SIG-M5 treated with dmso at 0.1 percent for 504 hours (cell line): Measurements from ENCODE around the gene ZNF134.

Experiments
- DNase-seq: peaks from one replicate; lab custom pipeline; 2025; ENCODE audit not compliant: unreplicated experiment; lab: John Stamatoyannopoulos, UW

ZNF134 gene

GRCh38 chr19:57613941-57614743, at the start of gene ZNF134:
TSS of gene ZNF134 (plus strand) at chr19:57614242. CDS start at chr19:57619469, 5,227 bp downstream.
- DNase-seq, result peak; percentile 82

GRCh38 chr19:57566396-57567265, 47.4 kb upstream of the ZNF134 start:
- no peak for DNase-seq

- DNase-seq, result no peak
Measured at GRCh38 chr19:57570707-57571106, 43.3 kb upstream of the ZNF134 start.

GRCh38 chr19:57572415-57572947, 41.6 kb upstream of the ZNF134 start:
- DNase-seq, result no peak

GRCh38 chr19:57576661-57577060, 37.4 kb upstream of the ZNF134 start:
- DNase-seq, result no peak

GRCh38 chr19:57578487-57579205, 35.4 kb upstream of the ZNF134 start, which contains the start of gene ZNF416:
TSS of gene ZNF416 (minus strand) at chr19:57578911. CDS start at chr19:57578704, 207 bp downstream.
- peak; percentile 97 for DNase-seq

- DNase-seq, result no peak
Measured at GRCh38 chr19:57583104-57583520, 30.9 kb upstream of the ZNF134 start.

- no peak for DNase-seq
Measured at GRCh38 chr19:57583521-57584416, 30.3 kb upstream of the ZNF134 start, which contains the start of gene ZIK1. TSS of gene ZIK1 (plus strand) at chr19:57584145. CDS start at chr19:57584357, 212 bp downstream.

- no peak for DNase-seq
Measured at GRCh38 chr19:57587529-57587928, 26.5 kb upstream of the ZNF134 start.

- DNase-seq, result no peak
Measured at GRCh38 chr19:57599377-57599760, 14.7 kb upstream of the ZNF134 start.

- peak; percentile 78 for DNase-seq
Measured at GRCh38 chr19:57599761-57600383, 14.2 kb upstream of the ZNF134 start, which contains the start of gene ZNF530. TSS of gene ZNF530 (plus strand) at chr19:57599885. CDS start at chr19:57604346, 4,461 bp downstream.

- DNase-seq, result no peak
Measured at GRCh38 chr19:57606931-57607330, 7.1 kb upstream of the ZNF134 start.

GRCh38 chr19:57611113-57611512, 2.9 kb upstream of the ZNF134 start:
- no peak for DNase-seq

- no peak for DNase-seq
Measured at GRCh38 chr19:57615346-57615745, 1.3 kb downstream of the ZNF134 start.

- DNase-seq, result no peak
Measured at GRCh38 chr19:57620673-57621348, 6.8 kb downstream of the ZNF134 start.

GRCh38 chr19:57623091-57623490, 9.0 kb downstream of the ZNF134 start:
- no peak for DNase-seq

- DNase-seq, result peak; percentile 91
Measured at GRCh38 chr19:57632987-57633831, 19.2 kb downstream of the ZNF134 start, which contains the start of gene ZNF211. TSS of gene ZNF211 (plus strand) at chr19:57633168. CDS start at chr19:57633347, 179 bp downstream.

GRCh38 chr19:57633832-57634131, 19.7 kb downstream of the ZNF134 start:
- no peak for DNase-seq
